Mucosa of descending colon (tissue), 3 donors: ENCODE measurements around the gene IPO13. TPM values are rescaled to one million over a fixed set of nuclear protein-coding genes. Genes with fewer than 3 reads are reported as not detected.
A peak's percentile ranks its signal among the peaks of the same experiment; 100 is the strongest.

Experiments used
- ATAC-seq: fragments of 200-7000 bp; cut with Tn5 transposase; one replicate; pipeline ENCODE4 v1.9.1; 2020; ENCODE audit warnings: mild to moderate bottlenecking, moderate library complexity
- DNase-seq, 3 donors: peaks; one replicate each; pipeline ENCODE4 v3.0.0-alpha.2; 2020
- H3K36me3 ChIP-seq: fragments of 200-600 bp; one replicate; pipeline ENCODE4 v1.8.0; 2021; ENCODE audit warnings: low read depth, mild to moderate bottlenecking
- H3K4me1 ChIP-seq: fragments of 200-600 bp; one replicate; pipeline ENCODE4 v1.8.0; 2021; ENCODE audit warnings: low read depth, mild to moderate bottlenecking
- H3K4me3 ChIP-seq: fragments of 200-600 bp; one replicate; pipeline ENCODE4 v1.8.0; 2021; ENCODE audit warnings: mild to moderate bottlenecking
- H3K9me3 ChIP-seq: fragments of 200-600 bp; one replicate; pipeline ENCODE4 v1.8.0; 2021; ENCODE audit warnings: mild to moderate bottlenecking
- intact Hi-C, 2 donors: fragments of 100-400 bp; cut with DNase I in 1 of 2; cut with micrococcal nuclease in 1 of 2; formaldehyde crosslinking; loops; one replicate each; pipeline versions ENCODE4 v1.11.0 to v1.11.1; 2022; cut with DNase I, micrococcal nuclease
- total RNA-seq, 3 donors: library from RNA; stranded (reverse); fragmentation: NEBNext Ultra II Directional in 2 of 3; extraction: Animal tissue kit (Norgen Biotek cat#: 25700) in 2 of 3; gene quantifications; one replicate each; pipeline versions ENCODE4 v1.2.1 to v1.2.4, GENCODE V29; 2021 to 2023
- TF ChIP-seq, protein P1 (sequence below): fragments of 200-600 bp; IDR thresholded peaks from one replicate; pipeline ENCODE4 v1.8.0; 2022; ENCODE audit warnings: antibody characterized with exemption, mild to moderate bottlenecking
- donor health status: DM: no; HTN: no; CAD: no; lungs with moderate emphysema.
- donor health status: DM: no; HTN: no; CAD: no.
- donor health status: DM: no; HTN: yes; CAD: no.

The IPO13 gene
- total RNA-seq, 3 donors from 2014 or later = 21.5 to 32.6 (median 22.3) TPM

DNA sequence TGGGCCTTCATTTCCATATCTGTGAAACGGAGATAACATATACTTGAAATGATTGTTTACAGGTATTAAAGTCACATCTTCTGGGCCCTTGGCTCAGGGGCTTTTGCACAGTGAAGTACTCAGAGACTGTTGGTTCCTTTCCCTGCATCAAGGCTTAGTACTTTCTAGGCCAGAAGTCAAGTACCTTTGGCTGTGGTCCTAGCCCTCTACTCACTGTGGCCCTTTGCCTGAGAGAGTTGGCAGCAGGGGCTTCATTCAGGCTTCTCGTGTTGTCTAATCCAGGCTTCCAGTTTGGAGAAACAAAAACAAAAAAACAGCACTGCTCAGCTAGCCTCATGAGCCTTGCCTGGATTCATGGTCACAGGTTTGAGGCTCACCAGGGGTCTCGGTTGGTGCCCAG lies 14.9 kb downstream of the IPO13 start:
- no peaks in the 10 kb centered on the region for H3K36me3 ChIP-seq

DNA sequence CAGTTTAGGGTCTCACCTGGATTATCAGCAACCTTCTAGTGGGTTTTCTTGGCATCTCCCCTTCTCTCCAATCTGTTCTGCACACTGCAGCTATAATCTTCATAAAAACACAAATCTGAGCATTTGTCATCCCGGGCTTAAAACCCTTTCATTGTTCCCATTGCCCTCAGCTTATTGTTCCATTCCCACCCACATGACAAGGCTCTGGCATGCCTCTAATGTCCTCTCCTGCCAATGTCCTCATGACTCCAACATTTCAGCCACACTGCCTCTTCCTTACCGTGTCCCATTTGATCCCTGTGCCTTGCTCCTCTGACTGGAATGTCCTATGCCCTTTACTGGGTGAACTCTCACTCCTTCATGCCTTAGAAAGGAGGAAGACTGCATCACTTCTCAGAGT lies 15.6 kb downstream of the IPO13 start:
- no peaks in the 10 kb centered on the region for H3K4me1 ChIP-seq
- H3K36me3 ChIP-seq = no peaks in the 10 kb centered on the region
- TF ChIP-seq, protein P1, sequence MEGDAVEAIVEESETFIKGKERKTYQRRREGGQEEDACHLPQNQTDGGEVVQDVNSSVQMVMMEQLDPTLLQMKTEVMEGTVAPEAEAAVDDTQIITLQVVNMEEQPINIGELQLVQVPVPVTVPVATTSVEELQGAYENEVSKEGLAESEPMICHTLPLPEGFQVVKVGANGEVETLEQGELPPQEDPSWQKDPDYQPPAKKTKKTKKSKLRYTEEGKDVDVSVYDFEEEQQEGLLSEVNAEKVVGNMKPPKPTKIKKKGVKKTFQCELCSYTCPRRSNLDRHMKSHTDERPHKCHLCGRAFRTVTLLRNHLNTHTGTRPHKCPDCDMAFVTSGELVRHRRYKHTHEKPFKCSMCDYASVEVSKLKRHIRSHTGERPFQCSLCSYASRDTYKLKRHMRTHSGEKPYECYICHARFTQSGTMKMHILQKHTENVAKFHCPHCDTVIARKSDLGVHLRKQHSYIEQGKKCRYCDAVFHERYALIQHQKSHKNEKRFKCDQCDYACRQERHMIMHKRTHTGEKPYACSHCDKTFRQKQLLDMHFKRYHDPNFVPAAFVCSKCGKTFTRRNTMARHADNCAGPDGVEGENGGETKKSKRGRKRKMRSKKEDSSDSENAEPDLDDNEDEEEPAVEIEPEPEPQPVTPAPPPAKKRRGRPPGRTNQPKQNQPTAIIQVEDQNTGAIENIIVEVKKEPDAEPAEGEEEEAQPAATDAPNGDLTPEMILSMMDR = no peak
- DNase-seq = no peak
- ATAC-seq = no peak
- intact Hi-C loops = no loop called here
- H3K4me3 ChIP-seq = no peak overlapping the region
- H3K9me3 ChIP-seq = no peaks in the 10 kb centered on the region

More for the DNA sequence above, 14.9 kb downstream of the IPO13 start:
- DNase-seq (no peak), ATAC-seq (no peak)
- intact Hi-C loops = no loop called here
- H3K4me3 ChIP-seq = no peak overlapping the region
- H3K4me1 ChIP-seq = no peaks in the 10 kb centered on the region
- TF ChIP-seq, protein P1 = no peak
- H3K9me3 ChIP-seq = no peaks in the 10 kb centered on the region

DNA sequence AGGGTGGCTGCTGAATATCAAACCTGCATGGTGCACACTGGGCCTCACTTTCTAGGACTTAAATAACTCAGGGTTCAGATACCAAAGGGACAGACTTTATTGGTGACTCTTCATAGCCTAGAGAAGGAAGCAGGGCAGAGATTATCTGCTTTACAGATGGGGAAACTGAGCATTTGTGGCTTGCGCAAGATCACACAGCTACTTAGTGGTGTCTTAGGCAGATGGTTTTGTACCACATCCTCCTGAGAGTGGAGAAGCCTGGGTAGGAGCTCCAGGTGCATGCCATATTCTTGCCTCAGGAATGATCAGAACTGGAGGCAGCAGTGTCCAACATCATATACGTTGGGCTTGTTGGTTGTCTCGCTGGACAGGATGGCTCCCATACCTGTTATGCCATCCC lies 16.3 kb downstream of the IPO13 start:
- no peak for ATAC-seq
- TF ChIP-seq, protein P1 = no peak

DNA sequence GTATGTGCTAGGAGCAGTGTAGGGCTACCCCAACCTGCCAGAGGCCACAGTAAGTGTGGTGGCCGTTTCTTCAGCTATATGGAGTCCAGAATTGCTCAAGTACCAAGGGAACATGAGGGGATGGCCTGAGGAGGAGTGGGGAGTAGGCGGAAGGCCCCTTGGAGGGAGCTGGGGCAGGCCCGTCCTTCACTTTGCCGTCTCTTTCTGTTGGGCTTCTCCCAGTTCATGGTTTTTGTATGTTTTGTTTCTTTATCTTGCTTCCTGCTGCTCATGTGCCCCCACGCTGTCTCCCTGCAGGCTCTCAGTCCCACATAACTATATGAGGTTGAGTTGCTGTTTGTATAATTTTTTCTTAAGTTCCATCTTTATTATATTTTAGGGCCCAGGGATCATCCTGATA lies 17.1 kb downstream of the IPO13 start:
- Histone ChIP-seq H3K36me3 (no peaks in the 10 kb centered on the region), H3K4me3 (no peak overlapping the region), H3K4me1 (no peaks in the 10 kb centered on the region), H3K9me3 (no peaks in the 10 kb centered on the region)
- no peak for ATAC-seq
- TF ChIP-seq, protein P1 = no peak
- no peak for DNase-seq
- intact Hi-C loops = no loop called here

More for the DNA sequence above, 16.3 kb downstream of the IPO13 start:
- no peak for DNase-seq
- H3K36me3 ChIP-seq = no peaks in the 10 kb centered on the region
- H3K4me3 ChIP-seq = no peak overlapping the region
- intact Hi-C loops = no loop called here
- H3K4me1 ChIP-seq = no peaks in the 10 kb centered on the region
- no peaks in the 10 kb centered on the region for H3K9me3 ChIP-seq

DNA sequence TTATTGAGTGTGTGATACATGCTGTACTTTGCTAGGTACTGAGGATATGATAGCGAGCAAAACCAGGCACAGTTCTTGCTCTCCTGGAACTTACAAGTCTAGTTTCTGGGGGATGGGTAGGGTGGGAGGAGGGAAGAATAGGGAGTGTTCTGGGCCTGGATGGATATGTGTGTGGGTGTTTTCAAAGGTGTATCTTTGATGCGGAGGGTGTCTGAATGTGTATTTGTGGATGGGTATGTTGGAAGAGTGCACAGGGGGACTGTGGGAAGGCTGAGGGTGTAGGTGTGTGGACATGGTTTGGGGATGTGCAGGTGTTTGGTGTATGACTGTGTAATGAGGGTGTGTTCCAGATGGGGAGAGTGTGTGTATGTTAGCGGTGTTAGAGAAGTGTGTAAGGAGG lies 18.6 kb downstream of the IPO13 start:
- no peak overlapping the region for H3K4me3 ChIP-seq
- TF ChIP-seq, protein P1 = no peak
- no peaks in the 10 kb centered on the region for H3K36me3 ChIP-seq
- intact Hi-C loops = no loop called here
- H3K4me1 ChIP-seq = peaks cover under 1% of the 10 kb centered on the region
- no peak for ATAC-seq
- H3K9me3 ChIP-seq = no peaks in the 10 kb centered on the region
- DNase-seq = no peak

DNA sequence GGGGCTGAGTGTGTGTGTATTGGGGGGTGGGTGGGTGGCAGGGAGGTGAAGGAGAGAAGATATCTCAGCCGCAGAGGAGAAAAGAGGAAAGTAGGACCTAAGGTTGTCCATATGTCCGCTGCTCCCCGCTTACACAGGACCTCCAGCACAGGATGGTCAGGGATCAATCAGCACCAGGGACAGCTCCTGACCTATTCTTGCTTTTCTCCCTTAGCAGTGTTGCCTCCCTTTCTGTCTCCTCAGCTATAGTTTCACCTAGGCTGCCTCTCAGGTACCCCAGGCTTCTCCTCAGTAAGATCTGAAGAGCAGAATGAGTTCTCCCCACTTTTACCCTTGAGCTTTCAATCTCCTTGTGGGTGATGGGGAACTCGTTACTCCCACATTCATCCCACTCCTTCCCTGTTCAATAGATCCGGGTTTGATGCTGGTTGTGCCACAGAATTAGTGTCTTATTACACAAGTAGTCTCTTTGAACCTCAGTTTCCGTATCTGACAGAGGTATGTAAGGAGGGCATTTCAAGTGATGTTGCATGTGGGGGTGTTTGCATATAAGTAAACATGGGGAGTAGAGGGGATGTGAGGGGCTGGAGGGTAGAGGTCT lies 21.7 kb downstream of the IPO13 start:
- TF ChIP-seq, protein P1 = no peak
- Histone ChIP-seq H3K36me3 (no peaks in the 10 kb centered on the region), H3K9me3 (no peaks in the 10 kb centered on the region), H3K4me3 (no peak overlapping the region), H3K4me1 (peaks cover 10% of the 10 kb centered on the region)
- intact Hi-C loops = no loop called here
- DNase-seq (peak in 1 of 3 donors; percentile 58), ATAC-seq (no peak)
